ENCODE data around the gene PPIF.
A peak's percentile ranks its signal among the peaks of the same experiment; 100 is the strongest.

Gene PPIF

DNA sequence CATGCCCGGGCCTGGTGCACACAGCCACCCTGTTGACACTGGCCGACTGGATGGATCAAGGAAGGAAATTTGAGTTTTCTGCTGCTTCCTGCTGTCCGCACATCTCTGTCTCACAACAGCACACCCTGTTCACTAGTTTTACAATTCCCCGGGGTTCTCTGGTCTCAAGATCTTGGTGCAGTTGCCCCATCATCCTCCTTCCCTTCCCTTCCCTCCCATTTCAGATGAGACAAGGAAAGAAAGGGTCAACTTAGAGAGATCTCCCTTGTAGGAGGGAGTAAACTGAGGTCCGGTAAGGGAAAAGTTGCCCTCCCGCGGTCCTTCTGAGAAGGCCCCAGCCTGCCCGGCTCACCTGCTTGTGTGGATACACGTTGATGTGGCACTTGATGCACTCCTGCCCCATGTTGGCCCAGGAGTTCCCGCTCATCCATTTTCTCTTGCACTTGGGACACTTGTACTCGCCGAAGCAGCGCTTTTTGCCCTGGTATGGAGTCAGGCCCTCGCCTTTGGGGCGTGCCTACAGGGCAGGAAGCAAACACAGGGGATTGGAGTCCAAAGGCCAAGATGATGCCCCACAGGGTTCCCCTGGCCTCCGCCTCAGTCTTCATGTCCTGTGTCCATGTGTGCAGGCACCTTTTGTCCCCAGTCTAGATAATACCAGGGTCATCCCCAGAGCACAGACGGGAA lies 46.8 kb downstream of the PPIF start:
- Histone ChIP-seq H3K4me3 (ENCODE audit: low read length) (no peak overlapping the region), H3K4me1 (ENCODE audit: control insufficient read depth, insufficient read depth, low read length) (peaks cover 43% of the 10 kb centered on the region), H3K27me3 (replicated peaks; ENCODE audit: control insufficient read depth, insufficient read depth, low read length) (no peaks in the 10 kb centered on the region), H3K36me3 (ENCODE audit: control insufficient read depth, insufficient read depth, low read length, severe bottlenecking) (peaks cover 60% of the 10 kb centered on the region), H3K9ac (ENCODE audit: low read length) (no peak overlapping the region), H3K9me3 (ENCODE audit: control insufficient read depth, low read length) (no peaks in the 10 kb centered on the region)
- DNase-seq (ENCODE audit: low read depth), result no peak

DNA sequence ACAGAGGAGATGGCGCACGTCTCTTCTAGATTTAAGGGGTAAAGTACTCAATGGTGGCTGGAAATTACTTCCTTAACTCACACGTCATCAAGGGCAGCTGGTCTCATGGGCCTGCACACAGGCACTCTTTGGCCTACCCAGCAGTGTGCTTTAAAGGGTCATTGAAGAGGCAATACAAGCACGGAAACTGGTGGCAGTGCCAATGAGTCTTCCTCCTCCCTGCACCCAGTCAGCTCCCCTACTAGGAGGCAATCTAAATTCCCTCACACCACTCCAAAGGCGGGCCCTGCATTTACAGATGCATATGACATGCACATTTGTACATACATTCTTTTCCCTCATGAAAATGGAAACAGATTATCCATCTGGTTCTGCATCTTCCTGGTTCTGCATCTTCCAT lies 47.4 kb downstream of the PPIF start:
- Histone ChIP-seq H3K36me3 (ENCODE audit: control insufficient read depth, insufficient read depth, low read length, severe bottlenecking) (peaks cover 57% of the 10 kb centered on the region), H3K9ac (ENCODE audit: low read length) (no peak overlapping the region), H3K9me3 (ENCODE audit: control insufficient read depth, low read length) (no peaks in the 10 kb centered on the region), H3K4me3 (ENCODE audit: low read length) (no peak overlapping the region), H3K4me1 (ENCODE audit: control insufficient read depth, insufficient read depth, low read length) (peaks cover 44% of the 10 kb centered on the region), H3K27me3 (replicated peaks; ENCODE audit: control insufficient read depth, insufficient read depth, low read length) (no peaks in the 10 kb centered on the region)
- no peak for DNase-seq (ENCODE audit: low read depth)

GRCh38 chr10:79396520-79396919 lies 49.3 kb downstream of the PPIF start:
- peaks cover 44% of the 10 kb centered on the region for H3K36me3 ChIP-seq (ENCODE audit: control insufficient read depth, insufficient read depth, low read length, severe bottlenecking)
- H3K4me3 ChIP-seq (ENCODE audit: low read length), result no peak overlapping the region
- H3K9ac ChIP-seq (ENCODE audit: low read length), result no peak overlapping the region
- H3K4me1 ChIP-seq (ENCODE audit: control insufficient read depth, insufficient read depth, low read length), result peaks cover 61% of the 10 kb centered on the region
- DNase-seq (ENCODE audit: low read depth), result no peak
- H3K27me3 ChIP-seq (replicated peaks; ENCODE audit: control insufficient read depth, insufficient read depth, low read length), result no peaks in the 10 kb centered on the region
- no peaks in the 10 kb centered on the region for H3K9me3 ChIP-seq (ENCODE audit: control insufficient read depth, low read length)

DNA sequence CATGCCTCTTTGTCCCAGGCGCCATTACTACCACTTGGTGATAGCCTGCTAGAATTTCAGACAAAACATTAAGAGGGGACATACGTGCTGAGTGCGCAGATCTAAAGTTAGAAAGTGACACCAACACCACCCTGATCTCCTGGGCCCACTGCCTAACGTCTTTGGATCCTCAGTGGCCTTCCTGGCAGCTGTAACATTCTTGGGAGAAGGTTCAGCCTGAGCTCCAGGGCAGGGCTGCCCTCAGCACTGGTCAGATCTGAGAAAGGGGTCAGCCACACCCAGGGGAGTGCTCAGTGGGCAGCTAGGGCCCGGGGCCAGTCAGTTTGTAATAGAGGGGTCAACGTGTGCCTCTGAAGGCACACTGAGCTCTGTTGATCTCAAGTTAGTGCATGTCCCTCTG lies 49.8 kb downstream of the PPIF start:
- Histone ChIP-seq H3K36me3 (ENCODE audit: control insufficient read depth, insufficient read depth, low read length, severe bottlenecking) (peaks cover 44% of the 10 kb centered on the region), H3K9me3 (ENCODE audit: control insufficient read depth, low read length) (no peaks in the 10 kb centered on the region), H3K4me1 (ENCODE audit: control insufficient read depth, insufficient read depth, low read length) (peaks cover 61% of the 10 kb centered on the region), H3K9ac (ENCODE audit: low read length) (peak overlapping the region; percentile 73), H3K27me3 (replicated peaks; ENCODE audit: control insufficient read depth, insufficient read depth, low read length) (no peaks in the 10 kb centered on the region), H3K4me3 (ENCODE audit: low read length) (peak overlapping the region; percentile 47)
- no peak for DNase-seq (ENCODE audit: low read depth)

- Histone ChIP-seq H3K4me3 (ENCODE audit: low read length) (peak overlapping the region; percentile 47), H3K9ac (ENCODE audit: low read length) (peak overlapping the region; percentile 91), H3K4me1 (ENCODE audit: control insufficient read depth, insufficient read depth, low read length) (peaks cover 63% of the 10 kb centered on the region), H3K9me3 (ENCODE audit: control insufficient read depth, low read length) (no peaks in the 10 kb centered on the region), H3K27me3 (replicated peaks; ENCODE audit: control insufficient read depth, insufficient read depth, low read length) (no peaks in the 10 kb centered on the region), H3K36me3 (ENCODE audit: control insufficient read depth, insufficient read depth, low read length, severe bottlenecking) (peaks cover 38% of the 10 kb centered on the region)
- DNase-seq (ENCODE audit: low read depth), result no peak
These were observed 50.5 kb downstream of the PPIF start for GRCh38 chr10:79397575-79398303.

GRCh38 chr10:79398642-79399041 lies 51.4 kb downstream of the PPIF start:
- Histone ChIP-seq H3K9ac (ENCODE audit: low read length) (peak overlapping the region; percentile 91), H3K4me3 (ENCODE audit: low read length) (peak overlapping the region; percentile 29), H3K27me3 (replicated peaks; ENCODE audit: control insufficient read depth, insufficient read depth, low read length) (no peaks in the 10 kb centered on the region), H3K9me3 (ENCODE audit: control insufficient read depth, low read length) (no peaks in the 10 kb centered on the region), H3K36me3 (ENCODE audit: control insufficient read depth, insufficient read depth, low read length, severe bottlenecking) (peaks cover 29% of the 10 kb centered on the region), H3K4me1 (ENCODE audit: control insufficient read depth, insufficient read depth, low read length) (peaks cover 72% of the 10 kb centered on the region)
- DNase-seq (ENCODE audit: low read depth), result no peak

DNA sequence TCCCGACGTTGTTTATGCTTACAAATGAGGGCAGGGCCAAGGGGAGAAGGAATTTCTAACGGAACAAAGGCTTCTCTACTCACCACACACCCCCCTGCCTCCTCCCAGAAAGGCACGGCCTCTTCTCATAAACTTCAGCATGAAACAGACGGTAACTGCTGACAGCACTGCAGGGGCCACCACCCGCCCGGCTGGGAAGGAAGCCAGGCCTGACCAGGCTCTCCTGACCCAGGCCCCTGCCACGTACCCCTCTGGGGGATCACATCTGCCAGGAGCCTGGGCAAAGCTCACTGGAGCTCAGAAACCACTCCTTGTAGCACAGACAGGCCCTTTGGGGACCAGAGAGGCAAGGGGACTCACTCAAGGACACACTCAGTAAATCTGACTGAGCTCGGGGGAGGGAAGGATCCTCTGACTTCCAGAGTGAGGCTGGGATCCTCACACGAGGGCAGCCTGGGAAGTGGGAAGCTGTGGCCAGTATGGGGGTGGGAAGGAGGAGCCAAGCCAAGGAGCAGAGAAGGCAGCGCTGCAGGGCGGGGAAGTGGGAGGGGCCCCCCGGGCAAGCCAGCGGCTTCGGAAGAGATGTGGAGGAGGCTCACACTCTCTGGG lies 52.1 kb downstream of the PPIF start:
- peaks cover 22% of the 10 kb centered on the region for H3K36me3 ChIP-seq (ENCODE audit: control insufficient read depth, insufficient read depth, low read length, severe bottlenecking)
- peak; percentile 95 for DNase-seq (ENCODE audit: low read depth)
- H3K9me3 ChIP-seq (ENCODE audit: control insufficient read depth, low read length), result no peaks in the 10 kb centered on the region
- no peaks in the 10 kb centered on the region for H3K27me3 ChIP-seq (replicated peaks; ENCODE audit: control insufficient read depth, insufficient read depth, low read length)
- peak overlapping the region; percentile 91 for H3K9ac ChIP-seq (ENCODE audit: low read length)
- peaks cover 76% of the 10 kb centered on the region for H3K4me1 ChIP-seq (ENCODE audit: control insufficient read depth, insufficient read depth, low read length)
- peak overlapping the region; percentile 67 for H3K4me3 ChIP-seq (ENCODE audit: low read length)

DNA sequence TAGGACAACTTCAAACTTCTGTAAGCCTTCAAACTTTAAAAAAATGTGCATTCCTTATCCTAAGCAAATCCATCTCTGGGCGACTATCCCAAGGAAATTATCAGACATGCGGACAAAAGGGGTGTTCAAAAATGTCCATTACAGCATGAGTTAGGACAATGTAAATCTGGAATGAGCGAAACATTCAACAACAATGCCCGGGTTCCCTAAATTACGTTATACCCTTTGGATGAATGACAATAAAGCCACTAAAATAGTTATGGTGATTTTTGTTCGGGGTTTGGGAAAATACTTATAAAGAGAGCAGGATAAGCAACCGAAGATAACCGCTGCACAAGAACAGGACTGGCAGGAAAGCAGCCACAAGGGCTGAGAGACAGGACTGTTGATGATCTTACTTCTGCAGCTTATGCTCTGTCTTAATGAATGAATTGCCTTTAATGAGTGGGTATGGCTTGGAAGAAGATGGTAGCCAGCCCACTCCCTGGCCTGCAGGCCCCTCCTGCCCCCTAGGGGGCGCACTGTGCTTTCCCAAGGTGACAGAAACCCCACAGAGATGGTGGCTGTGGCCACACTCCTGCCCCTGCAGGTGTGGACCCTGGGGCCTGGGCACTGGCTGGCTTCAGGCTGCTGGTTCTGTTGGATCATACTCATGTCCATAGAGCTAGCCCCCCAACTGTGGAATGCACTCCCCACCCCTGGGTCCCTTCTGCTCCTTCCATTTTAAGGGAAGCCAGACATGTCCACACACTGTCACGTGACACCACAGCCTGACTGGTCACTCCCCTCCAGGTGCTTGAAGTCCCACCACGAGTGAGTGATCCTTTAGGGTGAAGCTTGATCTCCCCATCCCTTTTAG lies 53.1 kb downstream of the PPIF start:
- peak overlapping the region; percentile 91 for H3K9ac ChIP-seq (ENCODE audit: low read length)
- peak; percentile 53 for DNase-seq (ENCODE audit: low read depth)
- peaks cover 15% of the 10 kb centered on the region for H3K36me3 ChIP-seq (ENCODE audit: control insufficient read depth, insufficient read depth, low read length, severe bottlenecking)
- H3K27me3 ChIP-seq (replicated peaks; ENCODE audit: control insufficient read depth, insufficient read depth, low read length), result no peaks in the 10 kb centered on the region
- H3K4me1 ChIP-seq (ENCODE audit: control insufficient read depth, insufficient read depth, low read length), result peaks cover 87% of the 10 kb centered on the region
- H3K9me3 ChIP-seq (ENCODE audit: control insufficient read depth, low read length), result no peaks in the 10 kb centered on the region
- H3K4me3 ChIP-seq (ENCODE audit: low read length), result peak overlapping the region; percentile 67

- H3K4me1 ChIP-seq (ENCODE audit: control insufficient read depth, insufficient read depth, low read length), result peaks cover 94% of the 10 kb centered on the region
- peak; percentile 38 for DNase-seq (ENCODE audit: low read depth)
- no peaks in the 10 kb centered on the region for H3K27me3 ChIP-seq (replicated peaks; ENCODE audit: control insufficient read depth, insufficient read depth, low read length)
These were observed 54.0 kb downstream of the PPIF start for GRCh38 chr10:79401015-79401921.

DNA sequence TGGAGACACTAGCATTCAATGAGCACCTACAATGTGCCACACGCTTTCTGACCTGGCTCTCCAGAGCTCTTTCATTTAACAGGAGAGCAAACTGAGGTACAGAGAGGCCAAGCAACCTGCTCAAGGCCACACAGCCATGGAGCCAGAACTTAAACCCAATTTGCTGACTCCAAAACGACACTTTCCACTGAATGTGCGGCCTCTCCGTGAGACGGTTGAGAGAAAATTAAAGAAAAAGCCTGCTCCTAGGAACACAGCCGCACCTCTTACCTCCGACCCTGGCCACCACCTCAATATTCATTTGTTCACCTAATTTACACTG lies 55.3 kb downstream of the PPIF start:
- H3K4me3 ChIP-seq (ENCODE audit: low read length), result peak overlapping the region; percentile 37
- H3K27me3 ChIP-seq (replicated peaks; ENCODE audit: control insufficient read depth, insufficient read depth, low read length), result no peaks in the 10 kb centered on the region
- DNase-seq (ENCODE audit: low read depth), result no peak
- H3K36me3 ChIP-seq (ENCODE audit: control insufficient read depth, insufficient read depth, low read length, severe bottlenecking), result peaks cover 14% of the 10 kb centered on the region
- H3K9me3 ChIP-seq (ENCODE audit: control insufficient read depth, low read length), result no peaks in the 10 kb centered on the region
- H3K9ac ChIP-seq (ENCODE audit: low read length), result peak overlapping the region; percentile 91
- H3K4me1 ChIP-seq (ENCODE audit: control insufficient read depth, insufficient read depth, low read length), result peaks cover 94% of the 10 kb centered on the region

More at GRCh38 chr10:79401015-79401921, 54.0 kb downstream of the PPIF start:
- peak overlapping the region; percentile 91 for H3K9ac ChIP-seq (ENCODE audit: low read length)
- no peak overlapping the region for H3K4me3 ChIP-seq (ENCODE audit: low read length)
- no peaks in the 10 kb centered on the region for H3K9me3 ChIP-seq (ENCODE audit: control insufficient read depth, low read length)
- peaks cover 15% of the 10 kb centered on the region for H3K36me3 ChIP-seq (ENCODE audit: control insufficient read depth, insufficient read depth, low read length, severe bottlenecking)
